Activated B cell treated with CpG ODN at 0.5 μM for 24 hours (primary cell): ENCODE data around the gene HAGH. TPM values are rescaled to one million over a fixed set of nuclear protein-coding genes. Genes with fewer than 3 reads are reported as not detected.

ENCODE experiments used
- ATAC-seq: fragments of 200-7000 bp; cut with Tn5 transposase; one replicate; pipeline ENCODE4 v1.10.0; 2021; ENCODE audit warnings: low read depth, mild to moderate bottlenecking, moderate library complexity
- CTCF ChIA-PET: fragments of 350-600 bp; sonication (Branson Sonifier 250); formaldehyde crosslinking; loops from one replicate; lab custom pipeline; 2021; ENCODE audit warnings: antibody characterized with exemption; lab: Charles Lee
- POLR2A ChIA-PET: fragments of 350-600 bp; sonication (Branson Sonifier 250); formaldehyde crosslinking; loops from one replicate; lab custom pipeline; 2021; ENCODE audit warnings: antibody characterized with exemption; lab: Charles Lee
- DNase-seq: peaks from one replicate; pipeline ENCODE4 v3.0.0; 2022
- H3K27ac Mint-ChIP-seq: one replicate; pipeline ENCODE4 v1.8.0; 2020; ENCODE audit warnings: mixed read lengths
- H3K27me3 Mint-ChIP-seq: one replicate; pipeline ENCODE4 v1.8.0; 2021; ENCODE audit warnings: mixed read lengths
- H3K36me3 Mint-ChIP-seq: one replicate; pipeline ENCODE4 v1.8.0; 2021; ENCODE audit warnings: low read depth, mixed read lengths
- H3K4me1 Mint-ChIP-seq: one replicate; pipeline ENCODE4 v1.8.0; 2021; ENCODE audit warnings: mixed read lengths
- H3K4me3 Mint-ChIP-seq: one replicate; pipeline ENCODE4 v1.8.0; 2020; ENCODE audit warnings: mild to moderate bottlenecking, mixed read lengths
- H3K9me3 Mint-ChIP-seq: one replicate; pipeline ENCODE4 v1.8.0; 2020; ENCODE audit warnings: mixed read lengths
- intact Hi-C: fragments of 100-400 bp; cut with micrococcal nuclease; formaldehyde crosslinking; loops from one replicate; pipeline ENCODE4 v1.15.1; 2024
- total RNA-seq: library from RNA; stranded (reverse); gene quantifications from 2 replicates; pipeline ENCODE4 v1.2.3, GENCODE V29; 2022
- TF ChIP-seq, protein P1 (sequence below): fragments of 200-600 bp; IDR thresholded peaks from one replicate; pipeline ENCODE4 v1.8.0; 2022; ENCODE audit warnings: antibody characterized with exemption, mild to moderate bottlenecking

HAGH gene
- total RNA-seq, 1 donor from 2014 or later = 19.5 TPM

DNA sequence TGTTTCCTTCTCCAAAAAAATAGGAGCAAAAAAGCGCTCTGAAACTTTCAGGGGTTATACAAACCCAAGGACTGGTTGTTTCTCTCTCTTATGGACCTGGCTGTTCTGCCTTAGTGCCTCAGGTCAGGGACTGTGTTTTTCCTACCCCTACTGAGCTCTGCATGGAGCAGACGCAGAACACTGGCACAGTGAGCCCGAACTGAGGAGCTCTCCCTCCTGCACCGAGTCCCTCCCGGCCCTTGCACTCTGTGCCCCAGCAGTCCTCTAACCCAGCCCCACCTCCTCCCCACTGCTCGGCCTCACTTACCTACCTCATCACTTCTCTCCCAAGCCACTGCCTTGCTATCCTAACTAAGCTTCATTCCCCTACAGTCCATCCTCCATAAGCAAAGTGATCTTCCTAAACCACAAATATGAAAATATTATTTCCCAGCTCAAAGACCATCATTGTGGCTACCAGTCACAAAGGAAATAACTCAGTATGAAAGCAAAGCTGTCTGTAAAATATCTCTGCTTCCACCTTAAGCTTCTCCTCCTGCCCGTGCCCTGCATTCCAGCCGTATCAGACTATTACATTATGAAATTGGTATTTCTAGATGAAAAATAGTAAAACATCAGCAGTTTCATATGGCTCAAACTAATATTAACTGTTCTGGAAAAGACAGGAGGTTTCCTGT lies 31.7 kb upstream of the HAGH start:
- no peaks in the 10 kb centered on the region for H3K4me1 Mint-ChIP-seq
- H3K27ac Mint-ChIP-seq = no peak overlapping the region
- H3K4me3 Mint-ChIP-seq = no peak overlapping the region
- H3K36me3 Mint-ChIP-seq = no peaks in the 10 kb centered on the region
- ChIA-PET CTCF (no interaction called here), POLR2A (no interaction called here)
- H3K27me3 Mint-ChIP-seq = peaks cover 31% of the 10 kb centered on the region
- no peak for ATAC-seq
- TF ChIP-seq, protein P1, sequence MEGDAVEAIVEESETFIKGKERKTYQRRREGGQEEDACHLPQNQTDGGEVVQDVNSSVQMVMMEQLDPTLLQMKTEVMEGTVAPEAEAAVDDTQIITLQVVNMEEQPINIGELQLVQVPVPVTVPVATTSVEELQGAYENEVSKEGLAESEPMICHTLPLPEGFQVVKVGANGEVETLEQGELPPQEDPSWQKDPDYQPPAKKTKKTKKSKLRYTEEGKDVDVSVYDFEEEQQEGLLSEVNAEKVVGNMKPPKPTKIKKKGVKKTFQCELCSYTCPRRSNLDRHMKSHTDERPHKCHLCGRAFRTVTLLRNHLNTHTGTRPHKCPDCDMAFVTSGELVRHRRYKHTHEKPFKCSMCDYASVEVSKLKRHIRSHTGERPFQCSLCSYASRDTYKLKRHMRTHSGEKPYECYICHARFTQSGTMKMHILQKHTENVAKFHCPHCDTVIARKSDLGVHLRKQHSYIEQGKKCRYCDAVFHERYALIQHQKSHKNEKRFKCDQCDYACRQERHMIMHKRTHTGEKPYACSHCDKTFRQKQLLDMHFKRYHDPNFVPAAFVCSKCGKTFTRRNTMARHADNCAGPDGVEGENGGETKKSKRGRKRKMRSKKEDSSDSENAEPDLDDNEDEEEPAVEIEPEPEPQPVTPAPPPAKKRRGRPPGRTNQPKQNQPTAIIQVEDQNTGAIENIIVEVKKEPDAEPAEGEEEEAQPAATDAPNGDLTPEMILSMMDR = no peak
- no peaks in the 10 kb centered on the region for H3K9me3 Mint-ChIP-seq
- intact Hi-C loops = no loop called here
- DNase-seq = no peak

DNA sequence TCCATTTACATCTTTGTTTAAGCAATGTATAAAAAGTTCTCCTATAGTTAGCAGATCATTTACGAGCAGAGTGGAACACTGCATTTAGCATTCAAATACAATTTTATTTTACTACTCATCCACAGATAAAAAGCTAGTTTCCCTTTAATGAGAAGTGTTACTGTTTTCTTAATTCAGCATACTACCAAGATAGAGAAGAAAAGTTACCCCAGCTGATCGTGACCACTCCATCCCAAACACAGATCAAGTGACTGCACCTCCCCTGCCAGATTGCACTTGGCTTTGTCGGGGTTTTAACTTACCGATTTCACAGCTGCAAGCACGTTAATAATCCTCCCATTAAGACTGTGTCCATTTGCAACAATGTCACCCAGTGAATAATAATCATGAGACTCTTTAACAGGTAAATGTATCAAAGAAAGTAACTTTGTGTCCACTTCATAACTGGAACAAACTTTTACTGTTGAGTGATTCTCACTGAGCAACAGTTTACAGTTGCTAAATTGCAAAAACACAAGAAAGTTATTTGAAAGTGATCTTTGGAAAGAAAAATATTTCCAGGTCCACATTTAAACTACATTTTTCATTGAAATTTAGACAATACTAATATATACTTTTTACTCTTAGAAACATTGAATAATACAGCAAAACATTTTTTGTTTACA lies 30.9 kb upstream of the HAGH start:
- no peaks in the 10 kb centered on the region for H3K9me3 Mint-ChIP-seq
- H3K27me3 Mint-ChIP-seq = peaks cover 34% of the 10 kb centered on the region
- H3K4me1 Mint-ChIP-seq = no peaks in the 10 kb centered on the region
- ChIA-PET CTCF (no interaction called here), POLR2A (no interaction called here)
- H3K4me3 Mint-ChIP-seq = no peak overlapping the region
- ATAC-seq (no peak), DNase-seq (no peak)
- TF ChIP-seq, protein P1 = no peak
- no peaks in the 10 kb centered on the region for H3K36me3 Mint-ChIP-seq
- H3K27ac Mint-ChIP-seq = no peak overlapping the region
- intact Hi-C loops = no loop called here

DNA sequence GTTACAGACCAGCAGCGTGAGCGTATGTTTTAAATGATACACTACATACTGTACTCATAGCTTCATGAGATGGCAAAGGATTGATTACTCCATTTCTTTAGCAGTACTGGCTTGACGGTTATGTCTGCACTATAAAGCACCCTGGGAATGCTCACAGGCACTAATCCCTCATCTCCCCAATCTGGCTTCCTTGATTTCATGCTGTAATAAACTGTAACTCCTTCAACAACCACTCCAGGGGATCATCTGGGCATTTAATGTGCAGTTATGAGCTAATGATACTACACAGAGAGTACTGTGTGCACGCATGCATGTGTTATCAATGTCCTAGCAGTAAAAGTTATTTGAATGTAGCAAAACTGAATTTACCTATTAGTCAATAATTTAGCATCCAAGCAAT lies 25.2 kb upstream of the HAGH start:
- ChIA-PET POLR2A (interaction anchor here (0.7 kb wide), 1 partner anchor 1304 kb away, joined by 3 read pairs; no protein-coding TSS in a partner anchor), CTCF (no interaction called here)
- Mint-ChIP-seq H3K4me3 (no peak overlapping the region), H3K4me1 (no peaks in the 10 kb centered on the region), H3K9me3 (no peaks in the 10 kb centered on the region), H3K36me3 (no peaks in the 10 kb centered on the region), H3K27me3 (peaks cover 16% of the 10 kb centered on the region), H3K27ac (no peak overlapping the region)
- TF ChIP-seq, protein P1 = no peak
- ATAC-seq (no peak), DNase-seq (no peak)
- intact Hi-C loops = no loop called here

DNA sequence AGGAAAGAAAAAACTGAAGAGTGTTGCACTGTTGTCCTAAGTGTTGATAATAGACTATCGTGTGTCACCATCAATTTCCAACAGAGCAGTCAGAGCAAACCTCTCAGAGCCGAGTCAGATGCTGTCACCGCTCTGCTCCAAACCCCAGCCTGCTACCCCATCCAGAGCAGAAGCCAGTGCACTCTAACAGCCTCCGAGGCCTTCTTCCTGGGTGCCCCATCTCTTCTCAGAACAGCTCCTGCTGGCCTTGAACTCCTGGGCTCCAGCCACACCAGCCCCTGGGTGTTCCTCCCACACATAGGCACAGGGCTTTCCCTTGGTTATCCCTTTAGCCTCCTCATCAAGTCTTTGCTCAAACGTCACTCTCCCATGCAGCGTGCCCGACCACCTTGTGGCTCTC lies 24.4 kb upstream of the HAGH start:
- CTCF ChIA-PET = no interaction called here
- ATAC-seq = no peak
- no peak overlapping the region for H3K27ac Mint-ChIP-seq
- peaks cover 19% of the 10 kb centered on the region for H3K27me3 Mint-ChIP-seq
- H3K9me3 Mint-ChIP-seq = no peaks in the 10 kb centered on the region
- POLR2A ChIA-PET = no interaction called here
- H3K4me1 Mint-ChIP-seq = no peaks in the 10 kb centered on the region
- no peak overlapping the region for H3K4me3 Mint-ChIP-seq
- no peaks in the 10 kb centered on the region for H3K36me3 Mint-ChIP-seq
- no peak for DNase-seq
- intact Hi-C loops = no loop called here
- TF ChIP-seq, protein P1 = no peak

DNA sequence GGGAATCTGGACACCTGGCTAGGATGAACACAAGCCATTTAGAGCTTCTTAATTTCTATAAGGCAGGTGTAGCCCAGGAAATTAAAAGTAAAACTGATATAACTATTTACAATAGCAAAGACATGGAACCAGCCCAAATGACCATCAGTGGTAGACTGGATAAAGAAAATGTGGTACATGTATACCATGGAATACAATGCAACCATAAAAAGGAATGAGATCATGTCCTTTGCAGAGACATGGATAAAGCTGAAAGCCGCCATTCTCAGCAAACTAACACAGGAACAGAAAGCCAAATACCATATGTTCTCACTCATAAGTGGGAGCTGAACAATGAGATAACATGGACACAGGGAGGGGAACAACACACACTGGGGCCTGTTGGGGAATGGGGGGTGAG lies 19.8 kb upstream of the HAGH start:
- ChIA-PET CTCF (no interaction called here), POLR2A (no interaction called here)
- H3K4me3 Mint-ChIP-seq = no peak overlapping the region
- peaks cover 12% of the 10 kb centered on the region for H3K27me3 Mint-ChIP-seq
- no peak for DNase-seq
- intact Hi-C loops = no loop called here
- TF ChIP-seq, protein P1 = no peak
- no peaks in the 10 kb centered on the region for H3K9me3 Mint-ChIP-seq
- H3K36me3 Mint-ChIP-seq = no peaks in the 10 kb centered on the region
- H3K4me1 Mint-ChIP-seq = no peaks in the 10 kb centered on the region
- no peak overlapping the region for H3K27ac Mint-ChIP-seq
- no peak for ATAC-seq
